Panc1 (cell line): ENCODE results near the gene SLC25A27. TPM values are rescaled to one million over a fixed set of nuclear protein-coding genes. Genes with fewer than 3 reads are reported as not detected.

ENCODE experiments used
- ATAC-seq: fragments of 200-7000 bp; cut with Tn5 transposase; 2 replicates; pipeline ENCODE4 v1.9.1; 2020; ENCODE audit warnings: mild to moderate bottlenecking, moderate library complexity
- BruUV-seq: library from RNA; stranded (reverse); fragments of 400-500 nt; replicated peaks from 2 replicates; lab custom pipeline; 2021; lab: Mats Ljungman, UMichigan
- CTCF ChIA-PET: fragments of 300-600 bp; sonication (Branson Sonifier 250); formaldehyde crosslinking; loops from one replicate; lab custom pipeline; 2022; ENCODE audit warnings: antibody characterized with exemption; lab: Charles Lee
- POLR2A ChIA-PET: fragments of 300-600 bp; sonication (Branson Sonifier 250); formaldehyde crosslinking; loops from one replicate; lab custom pipeline; 2022; ENCODE audit warnings: antibody characterized with exemption; lab: Charles Lee
- DNase-seq: peaks from one replicate; pipeline ENCODE4 v3.0.0-alpha.2; 2010; ENCODE audit warnings: low read depth, low spot score
- H3K27ac ChIP-seq: 2 replicates; pipeline ENCODE4 v1.5.1; 2011; ENCODE audit warnings: mild to moderate bottlenecking, low read length, inconsistent platforms
- H3K27me3 ChIP-seq: fragments of 200-500 bp; sonication (Bioruptor generic); 2 replicates; pipeline ENCODE4 v1.6.0; 2014; ENCODE audit warnings: low read length, inconsistent platforms; ENCODE audit not compliant: control insufficient read depth, insufficient read depth
- H3K36me3 ChIP-seq: fragments of 200-500 bp; sonication (Bioruptor generic); 2 replicates; pipeline ENCODE4 v1.5.1; 2014; ENCODE audit warnings: inconsistent platforms, mild to moderate bottlenecking, low read length, moderate library complexity; ENCODE audit not compliant: control insufficient read depth, insufficient read depth
- H3K4me1 ChIP-seq: 2 replicates; pipeline ENCODE4 v1.5.1; 2011; ENCODE audit warnings: inconsistent platforms, mild to moderate bottlenecking, low read length, moderate library complexity; ENCODE audit not compliant: control insufficient read depth, insufficient read depth
- H3K4me3 ChIP-seq, 2 experiments: 2 replicates each; pipeline ENCODE4 v1.5.1; 2011 to 2012; ENCODE audit warnings: low read depth in 2 of 2, low read length in 2 of 2, mild to moderate bottlenecking in 2 of 2, inconsistent platforms in 1 of 2, moderate library complexity in 1 of 2
- H3K9me3 ChIP-seq: fragments of 200-500 bp; sonication (Bioruptor generic); 2 replicates; pipeline ENCODE4 v1.5.1; 2014; ENCODE audit warnings: low read depth, mild to moderate bottlenecking, inconsistent platforms, low read length, moderate library complexity; ENCODE audit not compliant: control insufficient read depth, insufficient read depth
- POLR2AphosphoS5 ChIP-seq: IDR thresholded peaks from 2 replicates; pipeline ENCODE4 v1.6.1; 2012; ENCODE audit warnings: mild to moderate bottlenecking, low read depth, low read length, moderate library complexity
- SIN3A ChIP-seq: IDR thresholded peaks from 2 replicates; pipeline ENCODE4 v1.6.1; 2012; ENCODE audit warnings: low read depth, mild to moderate bottlenecking, low read length, moderate library complexity, borderline replicate concordance; ENCODE audit not compliant: insufficient read depth
- TCF7L2 ChIP-seq: IDR thresholded peaks from 2 replicates; pipeline ENCODE4 v1.6.1; 2011; ENCODE audit warnings: mild to moderate bottlenecking, low read depth, low read length, inconsistent platforms
- in situ Hi-C: cut with HindIII; loops from 2 replicates; pipeline ENCODE4 v1.10.0; 2016; ENCODE audit warnings: low sequenced_read_pairs, low pct_unique_long_range_greater_than_20kb
- intact Hi-C: fragments of 100-400 bp; cut with micrococcal nuclease; formaldehyde crosslinking; loops from one replicate; pipeline ENCODE4 v1.10.0; 2022; ENCODE audit not compliant: unreplicated experiment
- total RNA-seq: library from RNA; stranded (reverse); gene quantifications from one replicate; pipeline ENCODE4 v1.2.1, GENCODE V29; 2021; ENCODE audit not compliant: unreplicated experiment
- TF ChIP-seq, protein P1 (sequence below), 2 experiments: IDR thresholded peaks; 2 replicates each; pipeline ENCODE4 v1.6.1; 2011 to 2012; ENCODE audit warnings: low read depth in 2 of 2, control low read depth in 1 of 2, low read length in 1 of 2, mild to moderate bottlenecking in 1 of 2, moderate library complexity in 1 of 2; ENCODE audit not compliant: insufficient read depth in 1 of 2
- TF ChIP-seq, protein P2 (sequence below): fragments of 450-650 bp; IDR thresholded peaks from 2 replicates; pipeline ENCODE4 v1.5.1; 2017; ENCODE audit warnings: mild to moderate bottlenecking

The SLC25A27 gene
- total RNA-seq, 1 experiment from 2014 or later = 0.77 TPM

- Histone ChIP-seq H3K27me3 (peaks cover 2% of the 10 kb centered on the region; the same call in 1 of the 2 replicates), H3K4me3 (no peak overlapping the region), H3K4me1 (no peaks in the 10 kb centered on the region), H3K9me3 (no peaks in the 10 kb centered on the region), H3K27ac (no peak overlapping the region), H3K36me3 (no peaks in the 10 kb centered on the region)
- TF ChIP-seq, protein P1, sequence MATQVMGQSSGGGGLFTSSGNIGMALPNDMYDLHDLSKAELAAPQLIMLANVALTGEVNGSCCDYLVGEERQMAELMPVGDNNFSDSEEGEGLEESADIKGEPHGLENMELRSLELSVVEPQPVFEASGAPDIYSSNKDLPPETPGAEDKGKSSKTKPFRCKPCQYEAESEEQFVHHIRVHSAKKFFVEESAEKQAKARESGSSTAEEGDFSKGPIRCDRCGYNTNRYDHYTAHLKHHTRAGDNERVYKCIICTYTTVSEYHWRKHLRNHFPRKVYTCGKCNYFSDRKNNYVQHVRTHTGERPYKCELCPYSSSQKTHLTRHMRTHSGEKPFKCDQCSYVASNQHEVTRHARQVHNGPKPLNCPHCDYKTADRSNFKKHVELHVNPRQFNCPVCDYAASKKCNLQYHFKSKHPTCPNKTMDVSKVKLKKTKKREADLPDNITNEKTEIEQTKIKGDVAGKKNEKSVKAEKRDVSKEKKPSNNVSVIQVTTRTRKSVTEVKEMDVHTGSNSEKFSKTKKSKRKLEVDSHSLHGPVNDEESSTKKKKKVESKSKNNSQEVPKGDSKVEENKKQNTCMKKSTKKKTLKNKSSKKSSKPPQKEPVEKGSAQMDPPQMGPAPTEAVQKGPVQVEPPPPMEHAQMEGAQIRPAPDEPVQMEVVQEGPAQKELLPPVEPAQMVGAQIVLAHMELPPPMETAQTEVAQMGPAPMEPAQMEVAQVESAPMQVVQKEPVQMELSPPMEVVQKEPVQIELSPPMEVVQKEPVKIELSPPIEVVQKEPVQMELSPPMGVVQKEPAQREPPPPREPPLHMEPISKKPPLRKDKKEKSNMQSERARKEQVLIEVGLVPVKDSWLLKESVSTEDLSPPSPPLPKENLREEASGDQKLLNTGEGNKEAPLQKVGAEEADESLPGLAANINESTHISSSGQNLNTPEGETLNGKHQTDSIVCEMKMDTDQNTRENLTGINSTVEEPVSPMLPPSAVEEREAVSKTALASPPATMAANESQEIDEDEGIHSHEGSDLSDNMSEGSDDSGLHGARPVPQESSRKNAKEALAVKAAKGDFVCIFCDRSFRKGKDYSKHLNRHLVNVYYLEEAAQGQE (IDR thresholded peaks at IDR 0.05; ENCODE audit: insufficient read depth in 1 of 2, low read depth in 2 of 2, low read length in 1 of 2) = no peak
- TF ChIP-seq, protein P2, sequence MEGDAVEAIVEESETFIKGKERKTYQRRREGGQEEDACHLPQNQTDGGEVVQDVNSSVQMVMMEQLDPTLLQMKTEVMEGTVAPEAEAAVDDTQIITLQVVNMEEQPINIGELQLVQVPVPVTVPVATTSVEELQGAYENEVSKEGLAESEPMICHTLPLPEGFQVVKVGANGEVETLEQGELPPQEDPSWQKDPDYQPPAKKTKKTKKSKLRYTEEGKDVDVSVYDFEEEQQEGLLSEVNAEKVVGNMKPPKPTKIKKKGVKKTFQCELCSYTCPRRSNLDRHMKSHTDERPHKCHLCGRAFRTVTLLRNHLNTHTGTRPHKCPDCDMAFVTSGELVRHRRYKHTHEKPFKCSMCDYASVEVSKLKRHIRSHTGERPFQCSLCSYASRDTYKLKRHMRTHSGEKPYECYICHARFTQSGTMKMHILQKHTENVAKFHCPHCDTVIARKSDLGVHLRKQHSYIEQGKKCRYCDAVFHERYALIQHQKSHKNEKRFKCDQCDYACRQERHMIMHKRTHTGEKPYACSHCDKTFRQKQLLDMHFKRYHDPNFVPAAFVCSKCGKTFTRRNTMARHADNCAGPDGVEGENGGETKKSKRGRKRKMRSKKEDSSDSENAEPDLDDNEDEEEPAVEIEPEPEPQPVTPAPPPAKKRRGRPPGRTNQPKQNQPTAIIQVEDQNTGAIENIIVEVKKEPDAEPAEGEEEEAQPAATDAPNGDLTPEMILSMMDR = no peak
- no peak for TF ChIP-seq POLR2AphosphoS5
- TF ChIP-seq TCF7L2 = no peak
- TF ChIP-seq SIN3A = no peak
- in situ Hi-C loops = no loop called here
- intact Hi-C loops = no loop called here
- no peak for DNase-seq
- no TSS peak for BruUV-seq
- no peak for ATAC-seq
- CTCF ChIA-PET = no interaction called here
- POLR2A ChIA-PET = no interaction called here
Measured at GRCh38 chr6:46689657-46690056, 36.9 kb downstream of the SLC25A27 start.

DNA sequence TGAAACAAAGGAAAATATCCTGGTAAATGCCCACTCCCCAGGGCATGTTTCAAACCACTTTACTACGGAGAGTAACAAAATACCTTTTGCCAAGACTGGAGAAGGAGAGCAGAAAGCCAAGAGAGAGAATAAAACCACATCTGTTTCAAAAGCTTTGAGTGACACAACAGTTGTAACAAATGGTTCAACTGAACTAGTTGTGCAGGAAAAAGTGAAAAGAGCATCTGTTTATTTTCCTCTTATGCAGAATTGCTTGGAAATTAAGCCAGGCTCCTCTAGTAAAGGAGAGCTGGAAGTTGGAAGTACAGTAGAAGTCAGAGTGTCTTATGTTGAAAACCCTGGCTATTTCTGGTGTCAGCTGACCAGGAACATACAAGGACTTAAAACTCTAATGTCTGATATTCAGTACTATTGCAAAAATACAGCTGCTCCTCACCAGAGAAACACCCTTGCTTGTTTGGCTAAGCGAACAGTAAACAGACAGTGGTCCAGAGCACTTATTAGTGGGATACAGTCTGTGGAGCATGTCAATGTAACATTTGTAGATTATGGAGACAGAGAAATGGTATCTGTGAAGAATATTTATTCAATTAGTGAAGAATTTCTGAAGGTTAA, 37.5 kb downstream of the SLC25A27 start:
- peaks cover 2% of the 10 kb centered on the region; the same call in 1 of the 2 replicates for H3K27me3 ChIP-seq
- H3K4me1 ChIP-seq = no peaks in the 10 kb centered on the region
- TF ChIP-seq POLR2AphosphoS5 (no peak), TCF7L2 (no peak), SIN3A (no peak)
- TF ChIP-seq, protein P1 (IDR thresholded peaks at IDR 0.05; ENCODE audit: insufficient read depth in 1 of 2, low read depth in 2 of 2, low read length in 1 of 2) = no peak
- TF ChIP-seq, protein P2 = no peak
- DNase-seq (no peak), ATAC-seq (no peak)
- no peaks in the 10 kb centered on the region for H3K36me3 ChIP-seq
- POLR2A ChIA-PET = no interaction called here
- no peak overlapping the region for H3K4me3 ChIP-seq
- in situ Hi-C loops = no loop called here
- CTCF ChIA-PET = no interaction called here
- no peaks in the 10 kb centered on the region for H3K9me3 ChIP-seq
- no peak overlapping the region for H3K27ac ChIP-seq
- no TSS peak for BruUV-seq
- intact Hi-C loops = no loop called here
